HepG2 (cell line): ENCODE measurements around the gene DNAJC7. TPM values are rescaled to one million over a fixed set of nuclear protein-coding genes. Genes with fewer than 3 reads are reported as not detected.

Experiments
- ARNT2 ChIP-seq: sonication (generic); formaldehyde crosslinking; IDR thresholded peaks from 2 replicates; pipeline ENCODE4 v1.8.0; 2022; ENCODE audit warnings: mild to moderate bottlenecking, low read depth, missing genetic modification reagents, moderate library complexity
- EEA1 ChIP-seq: sonication (generic); formaldehyde crosslinking; IDR thresholded peaks from 2 replicates; pipeline ENCODE4 v1.5.1; 2020; ENCODE audit warnings: mild to moderate bottlenecking, missing genetic modification reagents, borderline replicate concordance
- HNRNPLL ChIP-seq: fragments of 200-400 bp; formaldehyde crosslinking; IDR thresholded peaks from 2 replicates; pipeline ENCODE4 v1.6.1; 2017; ENCODE audit warnings: mild to moderate bottlenecking, low read depth, low read length; ENCODE audit not compliant: poor library complexity, severe bottlenecking
- TARDBP ChIP-seq: sonication (generic); formaldehyde crosslinking; IDR thresholded peaks from 2 replicates; pipeline ENCODE4 v1.8.0; 2022; ENCODE audit warnings: mild to moderate bottlenecking, missing genetic modification reagents
- ZBTB38 ChIP-seq: sonication (generic); formaldehyde crosslinking; IDR thresholded peaks from 2 replicates; pipeline ENCODE4 v1.5.1; 2020; ENCODE audit warnings: mild to moderate bottlenecking, missing genetic modification reagents
- ZBTB7A ChIP-seq: sonication (generic); formaldehyde crosslinking; IDR thresholded peaks from 2 replicates; pipeline ENCODE4 v1.8.0; 2022; ENCODE audit warnings: mild to moderate bottlenecking, missing genetic modification reagents
- ZNF530 ChIP-seq: sonication (generic); formaldehyde crosslinking; IDR thresholded peaks from 2 replicates; pipeline ENCODE4 v1.5.0; 2020; ENCODE audit warnings: low read depth, mild to moderate bottlenecking, missing genetic modification reagents
- ZNF670 ChIP-seq: sonication (generic); formaldehyde crosslinking; IDR thresholded peaks from 2 replicates; pipeline ENCODE4 v1.8.0; 2022; ENCODE audit warnings: mild to moderate bottlenecking, missing genetic modification reagents, borderline replicate concordance
- ZNF678 ChIP-seq: sonication (generic); formaldehyde crosslinking; IDR thresholded peaks from 2 replicates; pipeline ENCODE4 v1.4.0; 2020; ENCODE audit warnings: mild to moderate bottlenecking, missing genetic modification reagents
- polyA plus RNA-seq, 8 experiments: library from polyadenylated mRNA; depleted of rRNA in 3 of 8; stranded (reverse) in 7 of 8; unstranded in 1 of 8; fragments of >200 nt; fragmentation: Illumina TruSeq in 4 of 8; extraction: Trizol in 4 of 8; gene quantifications; 2 replicates each; pipeline versions ENCODE4 v1.2.1 to v1.2.3, GENCODE V29; 2011 to 2016; ENCODE audit warnings: low read depth in 4 of 8, missing spikeins in 1 of 8, mixed read lengths in 1 of 8; ENCODE audit not compliant: insufficient read depth in 1 of 8
- total RNA-seq, 5 experiments: library from RNA; depleted of rRNA; stranded (reverse); fragments of >200 nt; fragmentation: Illumina TruSeq; extraction: Trizol; gene quantifications; 2 replicates each; pipeline ENCODE4 v1.2.3, GENCODE V29; 2016; ENCODE audit warnings: low read depth in 1 of 5
- TF ChIP-seq, protein P1 (sequence below): sonication (generic); formaldehyde crosslinking; IDR thresholded peaks from 2 replicates; pipeline ENCODE4 v1.5.1; 2020; ENCODE audit warnings: missing genetic modification reagents, mild to moderate bottlenecking, borderline replicate concordance
- TF ChIP-seq, protein P2 (sequence below): sonication (generic); formaldehyde crosslinking; conservative IDR thresholded peaks from 2 replicates; pipeline ENCODE4 v1.8.0; 2022; ENCODE audit warnings: missing genetic modification reagents
- TF ChIP-seq, protein P3 (sequence below): sonication (generic); formaldehyde crosslinking; IDR thresholded peaks from 2 replicates; pipeline ENCODE4 v1.4.0; 2020; ENCODE audit warnings: mild to moderate bottlenecking, missing genetic modification reagents
- TF ChIP-seq, protein P4 (sequence below): conservative IDR thresholded peaks from 2 replicates; pipeline ENCODE4 v1.6.1; 2018; ENCODE audit warnings: missing genetic modification reagents
- TF ChIP-seq, protein P5 (sequence below): sonication (generic); formaldehyde crosslinking; IDR thresholded peaks from 2 replicates; pipeline ENCODE4 v1.9.0; 2022; ENCODE audit warnings: missing genetic modification reagents, mild to moderate bottlenecking, borderline replicate concordance
- TF ChIP-seq, protein P6 (sequence below): sonication (generic); formaldehyde crosslinking; IDR thresholded peaks from 2 replicates; pipeline ENCODE4 v1.5.0; 2020; ENCODE audit warnings: mild to moderate bottlenecking, missing genetic modification reagents

The DNAJC7 gene
- total and polyA plus RNA-seq, 2 of the 13 experiments (the other 11 are each of a cell fraction or from before 2014, with no cell fraction given), result 47.7 to 132 TPM

DNA sequence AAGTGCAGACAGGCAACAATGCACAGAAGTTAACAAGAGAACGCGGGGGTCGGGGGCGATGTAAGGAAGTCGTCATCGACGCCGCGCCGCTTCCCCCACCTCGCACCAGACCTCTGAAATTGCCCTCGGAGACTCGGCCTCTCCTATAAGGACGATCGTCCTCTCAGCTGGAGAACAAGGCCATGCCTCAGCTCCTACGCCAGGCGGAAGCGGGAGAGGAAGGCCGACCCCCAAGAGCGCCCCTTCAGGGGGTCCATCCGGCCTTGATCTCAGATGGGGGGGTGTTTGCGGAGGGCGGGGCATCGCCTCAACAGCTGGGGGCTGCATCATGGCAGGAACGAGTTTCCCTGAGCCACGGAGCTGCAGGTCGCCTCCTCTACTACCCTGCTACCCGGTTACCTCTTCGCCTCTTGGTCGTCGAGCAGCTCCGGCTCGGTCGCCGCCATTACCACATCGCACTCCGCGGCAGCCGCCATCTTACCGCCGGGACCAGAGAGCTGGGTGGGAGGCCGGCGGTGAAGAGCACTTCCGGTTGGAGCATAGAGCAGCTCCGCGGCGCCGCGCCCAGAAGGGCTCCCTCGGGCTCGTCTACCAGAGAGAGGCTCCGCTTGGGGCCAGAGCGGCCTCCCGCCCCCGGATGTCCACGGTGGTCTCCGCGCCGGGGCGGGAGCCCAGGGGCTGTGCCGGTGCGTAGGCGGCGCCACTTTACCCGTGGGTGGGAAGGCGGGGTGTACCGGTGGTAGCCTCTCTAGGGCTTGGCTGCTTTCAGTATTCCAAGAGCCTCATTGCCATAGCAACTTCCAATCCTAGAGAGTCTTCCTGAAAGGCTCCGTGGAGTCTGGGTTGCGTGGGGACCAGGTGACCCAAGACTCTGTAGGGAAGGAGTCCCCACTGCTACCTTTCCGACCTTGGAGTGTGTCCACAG lies at the start of gene DNAJC7 (continued):
- TF ChIP-seq, protein P1, sequence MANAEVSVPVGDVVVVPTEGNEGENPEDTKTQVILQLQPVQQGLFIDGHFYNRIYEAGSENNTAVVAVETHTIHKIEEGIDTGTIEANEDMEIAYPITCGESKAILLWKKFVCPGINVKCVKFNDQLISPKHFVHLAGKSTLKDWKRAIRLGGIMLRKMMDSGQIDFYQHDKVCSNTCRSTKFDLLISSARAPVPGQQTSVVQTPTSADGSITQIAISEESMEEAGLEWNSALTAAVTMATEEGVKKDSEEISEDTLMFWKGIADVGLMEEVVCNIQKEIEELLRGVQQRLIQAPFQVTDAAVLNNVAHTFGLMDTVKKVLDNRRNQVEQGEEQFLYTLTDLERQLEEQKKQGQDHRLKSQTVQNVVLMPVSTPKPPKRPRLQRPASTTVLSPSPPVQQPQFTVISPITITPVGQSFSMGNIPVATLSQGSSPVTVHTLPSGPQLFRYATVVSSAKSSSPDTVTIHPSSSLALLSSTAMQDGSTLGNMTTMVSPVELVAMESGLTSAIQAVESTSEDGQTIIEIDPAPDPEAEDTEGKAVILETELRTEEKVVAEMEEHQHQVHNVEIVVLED, result peak; percentile 87
- TF ChIP-seq, protein P2, sequence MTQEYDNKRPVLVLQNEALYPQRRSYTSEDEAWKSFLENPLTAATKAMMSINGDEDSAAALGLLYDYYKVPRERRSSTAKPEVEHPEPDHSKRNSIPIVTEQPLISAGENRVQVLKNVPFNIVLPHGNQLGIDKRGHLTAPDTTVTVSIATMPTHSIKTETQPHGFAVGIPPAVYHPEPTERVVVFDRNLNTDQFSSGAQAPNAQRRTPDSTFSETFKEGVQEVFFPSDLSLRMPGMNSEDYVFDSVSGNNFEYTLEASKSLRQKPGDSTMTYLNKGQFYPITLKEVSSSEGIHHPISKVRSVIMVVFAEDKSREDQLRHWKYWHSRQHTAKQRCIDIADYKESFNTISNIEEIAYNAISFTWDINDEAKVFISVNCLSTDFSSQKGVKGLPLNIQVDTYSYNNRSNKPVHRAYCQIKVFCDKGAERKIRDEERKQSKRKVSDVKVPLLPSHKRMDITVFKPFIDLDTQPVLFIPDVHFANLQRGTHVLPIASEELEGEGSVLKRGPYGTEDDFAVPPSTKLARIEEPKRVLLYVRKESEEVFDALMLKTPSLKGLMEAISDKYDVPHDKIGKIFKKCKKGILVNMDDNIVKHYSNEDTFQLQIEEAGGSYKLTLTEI, result no peak
- peak; percentile 96 for TF ChIP-seq ZNF678 (CRISPR knock-in tag)
- peak; percentile 66; the same call in 1 of the 2 replicates for TF ChIP-seq ARNT2 (CRISPR knock-in tag)
- TF ChIP-seq, protein P3, sequence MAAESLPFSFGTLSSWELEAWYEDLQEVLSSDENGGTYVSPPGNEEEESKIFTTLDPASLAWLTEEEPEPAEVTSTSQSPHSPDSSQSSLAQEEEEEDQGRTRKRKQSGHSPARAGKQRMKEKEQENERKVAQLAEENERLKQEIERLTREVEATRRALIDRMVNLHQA (CRISPR knock-in tag), result no peak
- TF ChIP-seq, protein P4, sequence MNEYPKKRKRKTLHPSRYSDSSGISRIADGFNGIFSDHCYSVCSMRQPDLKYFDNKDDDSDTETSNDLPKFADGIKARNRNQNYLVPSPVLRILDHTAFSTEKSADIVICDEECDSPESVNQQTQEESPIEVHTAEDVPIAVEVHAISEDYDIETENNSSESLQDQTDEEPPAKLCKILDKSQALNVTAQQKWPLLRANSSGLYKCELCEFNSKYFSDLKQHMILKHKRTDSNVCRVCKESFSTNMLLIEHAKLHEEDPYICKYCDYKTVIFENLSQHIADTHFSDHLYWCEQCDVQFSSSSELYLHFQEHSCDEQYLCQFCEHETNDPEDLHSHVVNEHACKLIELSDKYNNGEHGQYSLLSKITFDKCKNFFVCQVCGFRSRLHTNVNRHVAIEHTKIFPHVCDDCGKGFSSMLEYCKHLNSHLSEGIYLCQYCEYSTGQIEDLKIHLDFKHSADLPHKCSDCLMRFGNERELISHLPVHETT (CRISPR knock-in tag), result peak; percentile 100
- no peak; the same call in 1 of the 2 replicates for TF ChIP-seq ZNF530 (CRISPR knock-in tag)
- TF ChIP-seq, protein P5, sequence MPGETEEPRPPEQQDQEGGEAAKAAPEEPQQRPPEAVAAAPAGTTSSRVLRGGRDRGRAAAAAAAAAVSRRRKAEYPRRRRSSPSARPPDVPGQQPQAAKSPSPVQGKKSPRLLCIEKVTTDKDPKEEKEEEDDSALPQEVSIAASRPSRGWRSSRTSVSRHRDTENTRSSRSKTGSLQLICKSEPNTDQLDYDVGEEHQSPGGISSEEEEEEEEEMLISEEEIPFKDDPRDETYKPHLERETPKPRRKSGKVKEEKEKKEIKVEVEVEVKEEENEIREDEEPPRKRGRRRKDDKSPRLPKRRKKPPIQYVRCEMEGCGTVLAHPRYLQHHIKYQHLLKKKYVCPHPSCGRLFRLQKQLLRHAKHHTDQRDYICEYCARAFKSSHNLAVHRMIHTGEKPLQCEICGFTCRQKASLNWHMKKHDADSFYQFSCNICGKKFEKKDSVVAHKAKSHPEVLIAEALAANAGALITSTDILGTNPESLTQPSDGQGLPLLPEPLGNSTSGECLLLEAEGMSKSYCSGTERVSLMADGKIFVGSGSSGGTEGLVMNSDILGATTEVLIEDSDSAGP (CRISPR knock-in tag), result peak; percentile 97
- TF ChIP-seq ZBTB38, result peak; percentile 59; the same call in 1 of the 2 replicates
- TF ChIP-seq ZNF670, result peak; percentile 98
- TF ChIP-seq HNRNPLL, result peak; percentile 78
- TF ChIP-seq, protein P6, sequence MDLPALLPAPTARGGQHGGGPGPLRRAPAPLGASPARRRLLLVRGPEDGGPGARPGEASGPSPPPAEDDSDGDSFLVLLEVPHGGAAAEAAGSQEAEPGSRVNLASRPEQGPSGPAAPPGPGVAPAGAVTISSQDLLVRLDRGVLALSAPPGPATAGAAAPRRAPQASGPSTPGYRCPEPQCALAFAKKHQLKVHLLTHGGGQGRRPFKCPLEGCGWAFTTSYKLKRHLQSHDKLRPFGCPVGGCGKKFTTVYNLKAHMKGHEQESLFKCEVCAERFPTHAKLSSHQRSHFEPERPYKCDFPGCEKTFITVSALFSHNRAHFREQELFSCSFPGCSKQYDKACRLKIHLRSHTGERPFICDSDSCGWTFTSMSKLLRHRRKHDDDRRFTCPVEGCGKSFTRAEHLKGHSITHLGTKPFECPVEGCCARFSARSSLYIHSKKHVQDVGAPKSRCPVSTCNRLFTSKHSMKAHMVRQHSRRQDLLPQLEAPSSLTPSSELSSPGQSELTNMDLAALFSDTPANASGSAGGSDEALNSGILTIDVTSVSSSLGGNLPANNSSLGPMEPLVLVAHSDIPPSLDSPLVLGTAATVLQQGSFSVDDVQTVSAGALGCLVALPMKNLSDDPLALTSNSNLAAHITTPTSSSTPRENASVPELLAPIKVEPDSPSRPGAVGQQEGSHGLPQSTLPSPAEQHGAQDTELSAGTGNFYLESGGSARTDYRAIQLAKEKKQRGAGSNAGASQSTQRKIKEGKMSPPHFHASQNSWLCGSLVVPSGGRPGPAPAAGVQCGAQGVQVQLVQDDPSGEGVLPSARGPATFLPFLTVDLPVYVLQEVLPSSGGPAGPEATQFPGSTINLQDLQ (CRISPR knock-in tag), result no peak; the same call in 1 of the 2 replicates
- peak; percentile 78 for TF ChIP-seq ZBTB7A (CRISPR knock-in tag)
- 0 out of 2 replicates have a peak, but pooled peaks have one; percentile 72 for TF ChIP-seq EEA1 (CRISPR knock-in tag)
- peak; percentile 94 for TF ChIP-seq TARDBP (CRISPR knock-in tag)
